Activated naive CD8-positive, alpha-beta T cell (primary cell): ENCODE measurements around the gene ZFAND6.

Source experiments
- H3K27ac Mint-ChIP-seq: one replicate; pipeline ENCODE4 v1.8.0; 2021; ENCODE audit warnings: mixed read lengths
- H3K27me3 Mint-ChIP-seq: one replicate; pipeline ENCODE4 v1.8.0; 2021; ENCODE audit warnings: mixed read lengths
- H3K36me3 Mint-ChIP-seq: one replicate; pipeline ENCODE4 v1.8.0; 2021; ENCODE audit warnings: mixed read lengths
- H3K4me1 Mint-ChIP-seq: one replicate; pipeline ENCODE4 v1.8.0; 2021; ENCODE audit warnings: low read depth, mixed read lengths
- H3K4me3 Mint-ChIP-seq: one replicate; pipeline ENCODE4 v1.8.0; 2021; ENCODE audit warnings: mild to moderate bottlenecking, mixed read lengths
- H3K9me3 Mint-ChIP-seq: one replicate; pipeline ENCODE4 v1.8.0; 2021; ENCODE audit warnings: low read depth, mixed read lengths

The ZFAND6 gene

GRCh38 chr15:80070840-80071239, 11.4 kb downstream of the ZFAND6 start:
- peaks cover 74% of the 10 kb centered on the region for H3K4me1 Mint-ChIP-seq
- H3K36me3 Mint-ChIP-seq = no peaks in the 10 kb centered on the region
- no peaks in the 10 kb centered on the region for H3K27me3 Mint-ChIP-seq
- H3K9me3 Mint-ChIP-seq = no peaks in the 10 kb centered on the region
- no peak overlapping the region for H3K4me3 Mint-ChIP-seq
- peak overlapping the region; percentile 58 for H3K27ac Mint-ChIP-seq

- Mint-ChIP-seq H3K4me1 (peaks cover 82% of the 10 kb centered on the region), H3K27ac (no peak overlapping the region), H3K4me3 (peak overlapping the region; percentile 6), H3K36me3 (no peaks in the 10 kb centered on the region), H3K9me3 (no peaks in the 10 kb centered on the region), H3K27me3 (no peaks in the 10 kb centered on the region)
These were observed 12.2 kb downstream of the ZFAND6 start for GRCh38 chr15:80071652-80072051.

- Mint-ChIP-seq H3K4me1 (peaks cover 84% of the 10 kb centered on the region), H3K27ac (peak overlapping the region; percentile 62), H3K27me3 (no peaks in the 10 kb centered on the region), H3K36me3 (no peaks in the 10 kb centered on the region), H3K9me3 (no peaks in the 10 kb centered on the region), H3K4me3 (peak overlapping the region; percentile 84)
These were observed 13.0 kb downstream of the ZFAND6 start for GRCh38 chr15:80072285-80072994.

- Mint-ChIP-seq H3K4me3 (peak overlapping the region; percentile 24), H3K27ac (no peak overlapping the region)
These were observed 13.7 kb downstream of the ZFAND6 start for GRCh38 chr15:80073197-80073596.

GRCh38 chr15:80076321-80077318, 17.1 kb downstream of the ZFAND6 start:
- H3K4me1 Mint-ChIP-seq = peaks cover 68% of the 10 kb centered on the region

More at GRCh38 chr15:80073197-80073596, 13.7 kb downstream of the ZFAND6 start:
- H3K27me3 Mint-ChIP-seq = no peaks in the 10 kb centered on the region
- H3K36me3 Mint-ChIP-seq = peaks cover 2% of the 10 kb centered on the region
- no peaks in the 10 kb centered on the region for H3K9me3 Mint-ChIP-seq
- peaks cover 86% of the 10 kb centered on the region for H3K4me1 Mint-ChIP-seq

GRCh38 chr15:80081390-80081789, 21.9 kb downstream of the ZFAND6 start:
- H3K27me3 Mint-ChIP-seq = no peaks in the 10 kb centered on the region
- no peaks in the 10 kb centered on the region for H3K9me3 Mint-ChIP-seq
- H3K4me3 Mint-ChIP-seq = no peak overlapping the region
- H3K4me1 Mint-ChIP-seq = peaks cover 48% of the 10 kb centered on the region
- H3K27ac Mint-ChIP-seq = peak overlapping the region; percentile 41
- H3K36me3 Mint-ChIP-seq = peaks cover 4% of the 10 kb centered on the region

More at GRCh38 chr15:80076321-80077318, 17.1 kb downstream of the ZFAND6 start:
- no peaks in the 10 kb centered on the region for H3K9me3 Mint-ChIP-seq
- H3K27me3 Mint-ChIP-seq = no peaks in the 10 kb centered on the region
- H3K36me3 Mint-ChIP-seq = peaks cover 4% of the 10 kb centered on the region
- peak overlapping the region; percentile 46 for H3K27ac Mint-ChIP-seq
- no peak overlapping the region for H3K4me3 Mint-ChIP-seq

- H3K36me3 Mint-ChIP-seq = peaks cover 2% of the 10 kb centered on the region
- no peak overlapping the region for H3K4me3 Mint-ChIP-seq
- no peaks in the 10 kb centered on the region for H3K9me3 Mint-ChIP-seq
- no peak overlapping the region for H3K27ac Mint-ChIP-seq
- no peaks in the 10 kb centered on the region for H3K27me3 Mint-ChIP-seq
- H3K4me1 Mint-ChIP-seq = peaks cover 57% of the 10 kb centered on the region
These were observed 27.6 kb downstream of the ZFAND6 start for GRCh38 chr15:80087104-80087503.

- Mint-ChIP-seq H3K4me3 (no peak overlapping the region), H3K9me3 (no peaks in the 10 kb centered on the region), H3K36me3 (peaks cover 2% of the 10 kb centered on the region), H3K27ac (peak overlapping the region; percentile 51), H3K27me3 (no peaks in the 10 kb centered on the region), H3K4me1 (peaks cover 53% of the 10 kb centered on the region)
These were observed 30.6 kb downstream of the ZFAND6 start for GRCh38 chr15:80090041-80090440.

- Mint-ChIP-seq H3K9me3 (no peaks in the 10 kb centered on the region), H3K4me3 (no peak overlapping the region), H3K36me3 (peaks cover 2% of the 10 kb centered on the region), H3K4me1 (peaks cover 61% of the 10 kb centered on the region), H3K27me3 (no peaks in the 10 kb centered on the region), H3K27ac (peak overlapping the region; percentile 29)
These were observed 31.5 kb downstream of the ZFAND6 start for GRCh38 chr15:80090879-80091503.

- Mint-ChIP-seq H3K4me3 (peak overlapping the region; percentile 1), H3K9me3 (no peaks in the 10 kb centered on the region), H3K27ac (peak overlapping the region; percentile 35), H3K4me1 (peaks cover 56% of the 10 kb centered on the region), H3K27me3 (no peaks in the 10 kb centered on the region), H3K36me3 (peaks cover 2% of the 10 kb centered on the region)
These were observed 34.5 kb downstream of the ZFAND6 start for GRCh38 chr15:80093854-80094418.

GRCh38 chr15:80095511-80095910, 36.0 kb downstream of the ZFAND6 start:
- no peaks in the 10 kb centered on the region for H3K9me3 Mint-ChIP-seq
- H3K4me1 Mint-ChIP-seq = peaks cover 47% of the 10 kb centered on the region

GRCh38 chr15:80095969-80096368, 36.5 kb downstream of the ZFAND6 start:
- no peaks in the 10 kb centered on the region for H3K27me3 Mint-ChIP-seq
- H3K4me1 Mint-ChIP-seq = peaks cover 49% of the 10 kb centered on the region
- H3K4me3 Mint-ChIP-seq = peak overlapping the region; percentile 4
- H3K9me3 Mint-ChIP-seq = no peaks in the 10 kb centered on the region
- H3K36me3 Mint-ChIP-seq = peaks cover 6% of the 10 kb centered on the region
- H3K27ac Mint-ChIP-seq = no peak overlapping the region

More at GRCh38 chr15:80095511-80095910, 36.0 kb downstream of the ZFAND6 start:
- H3K27ac Mint-ChIP-seq = no peak overlapping the region
- H3K27me3 Mint-ChIP-seq = no peaks in the 10 kb centered on the region
- H3K4me3 Mint-ChIP-seq = peak overlapping the region; percentile 4
- peaks cover 5% of the 10 kb centered on the region for H3K36me3 Mint-ChIP-seq

- no peaks in the 10 kb centered on the region for H3K9me3 Mint-ChIP-seq
- H3K4me1 Mint-ChIP-seq = peaks cover 53% of the 10 kb centered on the region
- no peak overlapping the region for H3K27ac Mint-ChIP-seq
- H3K27me3 Mint-ChIP-seq = no peaks in the 10 kb centered on the region
- H3K36me3 Mint-ChIP-seq = peaks cover 7% of the 10 kb centered on the region
- no peak overlapping the region for H3K4me3 Mint-ChIP-seq
These were observed 38.9 kb downstream of the ZFAND6 start for GRCh38 chr15:80098341-80098740.

GRCh38 chr15:80099241-80099640, 39.8 kb downstream of the ZFAND6 start:
- Mint-ChIP-seq H3K9me3 (no peaks in the 10 kb centered on the region), H3K27me3 (no peaks in the 10 kb centered on the region), H3K4me1 (peaks cover 47% of the 10 kb centered on the region), H3K36me3 (peaks cover 7% of the 10 kb centered on the region), H3K4me3 (no peak overlapping the region), H3K27ac (no peak overlapping the region)
